H1 (cell line): ENCODE results near the gene MAGEA9B. TPM values are rescaled to one million over a fixed set of nuclear protein-coding genes. Genes with fewer than 3 reads are reported as not detected.

Experiments
- CTCF ChIA-PET: fragments of 300-600 bp; sonication (Branson Sonifier 250); formaldehyde crosslinking; loops from one replicate; lab custom pipeline; 2021; ENCODE audit not compliant: partially characterized antibody; lab: Charles Lee
- POLR2A ChIA-PET: fragments of 300-600 bp; sonication (Branson Sonifier 250); formaldehyde crosslinking; loops from one replicate; lab custom pipeline; 2021; ENCODE audit warnings: inconsistent platforms; ENCODE audit not compliant: partially characterized antibody; lab: Charles Lee
- DNase-seq, 2 experiments: peaks; one replicate each; pipeline versions ENCODE4 v3.0.0 to v3.0.0-alpha.2; 2010 to 2022; ENCODE audit warnings: low spot score in 2 of 2, low read depth in 1 of 2, mixed read lengths in 1 of 2
- FAIRE-seq: peaks from 2 replicates; lab custom pipeline; 2011; peaks lifted over from hg19 to GRCh38; lab: Jason Lieb, UNC
- H2AFZ ChIP-seq: 2 replicates; pipeline ENCODE4 v1.8.1; 2012; ENCODE audit warnings: low read length, inconsistent platforms
- H2AK5ac ChIP-seq: 2 replicates; pipeline ENCODE4 v1.6.1; 2013; ENCODE audit warnings: low read depth, low read length
- H2BK120ac ChIP-seq: replicated peaks from 2 replicates; pipeline ENCODE3; 2013; ENCODE audit warnings: low read depth, low read length, inconsistent platforms
- H2BK12ac ChIP-seq: 2 replicates; pipeline ENCODE4 v1.6.1; 2013; ENCODE audit warnings: low read depth, low read length
- H2BK15ac ChIP-seq: 2 replicates; pipeline ENCODE4 v1.6.1; 2013; ENCODE audit warnings: low read length
- H2BK20ac ChIP-seq: 2 replicates; pipeline ENCODE4 v1.6.1; 2013; ENCODE audit warnings: low read length
- H2BK5ac ChIP-seq: 2 replicates; pipeline ENCODE4 v1.6.1; 2013; ENCODE audit warnings: low read depth, low read length
- H3K14ac ChIP-seq: 2 replicates; pipeline ENCODE4 v1.6.1; 2013; ENCODE audit warnings: inconsistent platforms; ENCODE audit not compliant: insufficient read length
- H3K18ac ChIP-seq: 2 replicates; pipeline ENCODE4 v1.6.1; 2013; ENCODE audit warnings: low read length; ENCODE audit errors: extremely low read depth
- H3K23ac ChIP-seq: 2 replicates; pipeline ENCODE4 v1.6.1; 2013; ENCODE audit warnings: inconsistent platforms; ENCODE audit not compliant: insufficient read length
- H3K23me2 ChIP-seq: 2 replicates; pipeline ENCODE4 v1.6.1; 2013; ENCODE audit warnings: low read depth, low read length
- H3K27ac ChIP-seq: 2 replicates; pipeline ENCODE4 v1.6.1; 2011; ENCODE audit warnings: low read depth, low read length, inconsistent platforms
- H3K27me3 ChIP-seq, 4 experiments: replicated peaks in 1 of 4; 1 replicate in 1 of 4; 2 replicates in 3 of 4; pipeline versions ENCODE4 v1.6.1 to v1.8.1; 2011 to 2013; ENCODE audit warnings: low read length in 3 of 4, mild to moderate bottlenecking in 3 of 4, inconsistent platforms in 2 of 4, mixed read lengths in 2 of 4, moderate library complexity in 1 of 4; ENCODE audit not compliant: control insufficient read depth in 3 of 4, insufficient read depth in 3 of 4; ENCODE audit errors: extremely low read depth in 1 of 4
- H3K36me3 ChIP-seq, 4 experiments: 2 replicates each; pipeline versions ENCODE4 v1.6.1 to v1.8.1; 2011 to 2013; ENCODE audit warnings: mild to moderate bottlenecking in 4 of 4, low read length in 3 of 4, moderate library complexity in 2 of 4, control low read depth in 1 of 4, inconsistent platforms in 1 of 4; ENCODE audit not compliant: insufficient read depth in 4 of 4, control insufficient read depth in 2 of 4
- H3K4ac ChIP-seq: replicated peaks from 2 replicates; pipeline ENCODE3; 2013; ENCODE audit warnings: low read length, low read depth, mixed read lengths, inconsistent platforms; ENCODE audit not compliant: insufficient read length
- H3K4me1 ChIP-seq, 4 experiments: replicated peaks in 1 of 4; 1 replicate in 1 of 4; 2 replicates in 3 of 4; pipeline versions ENCODE4 v1.6.1 to v1.8.1; 2011 to 2013; ENCODE audit warnings: low read length in 3 of 4, inconsistent platforms in 2 of 4, mixed read lengths in 1 of 4; ENCODE audit not compliant: insufficient read depth in 4 of 4, control insufficient read depth in 3 of 4
- H3K4me2 ChIP-seq, 2 experiments: 2 replicates each; pipeline versions ENCODE4 v1.6.1 to v1.8.1; 2011 to 2013; ENCODE audit warnings: low read depth in 2 of 2, low read length in 2 of 2, control low read depth in 1 of 2, inconsistent platforms in 1 of 2, mild to moderate bottlenecking in 1 of 2; ENCODE audit not compliant: insufficient read depth in 1 of 2
- H3K4me3 ChIP-seq, 4 experiments: fragments of 200-600, 300-600 bp in 1 of 4; sonication (generic), shearing (Covaris generic), sonication (Bioruptor Twin) in 1 of 4; 2 replicates each; pipeline versions ENCODE4 v1.5.1 to v1.8.1; 2011 to 2016; ENCODE audit warnings: low read length in 4 of 4, low read depth in 3 of 4, control low read depth in 2 of 4, inconsistent platforms in 2 of 4, mild to moderate bottlenecking in 2 of 4, mixed read lengths in 1 of 4, moderate library complexity in 1 of 4; ENCODE audit not compliant: insufficient read depth in 2 of 4; ENCODE audit errors: extremely low read depth in 1 of 4
- H3K56ac ChIP-seq: replicated peaks from 2 replicates; pipeline ENCODE3; 2013; ENCODE audit warnings: low read depth, mild to moderate bottlenecking, mixed read lengths, low read length, inconsistent platforms; ENCODE audit not compliant: insufficient read length
- H3K79me1 ChIP-seq: 2 replicates; pipeline ENCODE4 v1.6.1; 2013; ENCODE audit warnings: low read depth, low read length, control low read depth
- H3K79me2 ChIP-seq, 2 experiments: 2 replicates each; pipeline versions ENCODE4 v1.6.1 to v1.8.1; 2012 to 2013; ENCODE audit warnings: low read length in 2 of 2, mild to moderate bottlenecking in 2 of 2, inconsistent platforms in 1 of 2; ENCODE audit not compliant: insufficient read depth in 2 of 2, control insufficient read depth in 1 of 2
- H3K9ac ChIP-seq, 4 experiments: replicated peaks in 1 of 4; 1 replicate in 1 of 4; 2 replicates in 3 of 4; pipeline versions ENCODE4 v1.6.1 to v1.8.1; 2011 to 2013; ENCODE audit warnings: low read depth in 3 of 4, low read length in 3 of 4, control low read depth in 2 of 4, mild to moderate bottlenecking in 2 of 4, moderate library complexity in 2 of 4, inconsistent platforms in 1 of 4; ENCODE audit errors: extremely low read depth in 1 of 4
- H3K9me3 ChIP-seq, 2 experiments: 2 replicates each; pipeline versions ENCODE4 v1.6.1 to v1.8.1; 2012 to 2013; ENCODE audit warnings: mild to moderate bottlenecking in 2 of 2, moderate library complexity in 2 of 2, control low read depth in 1 of 2, inconsistent platforms in 1 of 2, low read depth in 1 of 2, low read length in 1 of 2, mixed read lengths in 1 of 2; ENCODE audit not compliant: insufficient read depth in 2 of 2
- H4K20me1 ChIP-seq, 2 experiments: replicated peaks in 1 of 2; 2 replicates each; pipeline versions ENCODE3 to v1.8.1; 2011 to 2013; ENCODE audit warnings: inconsistent platforms in 2 of 2, low read length in 2 of 2, mild to moderate bottlenecking in 1 of 2; ENCODE audit not compliant: insufficient read depth in 2 of 2, control insufficient read depth in 1 of 2
- H4K5ac ChIP-seq: 2 replicates; pipeline ENCODE4 v1.6.1; 2013; ENCODE audit warnings: low read length, low read depth, mixed read lengths, inconsistent platforms; ENCODE audit not compliant: insufficient read length
- H4K8ac ChIP-seq: 2 replicates; pipeline ENCODE4 v1.8.0; 2013; ENCODE audit warnings: mild to moderate bottlenecking, moderate library complexity, low read length, inconsistent platforms; ENCODE audit not compliant: insufficient read depth; ENCODE audit errors: extremely low read depth
- H4K91ac ChIP-seq: replicated peaks from 2 replicates; pipeline ENCODE3; 2013; ENCODE audit warnings: low read length, mixed read lengths, inconsistent platforms; ENCODE audit not compliant: insufficient read length
- BCL11A ChIP-seq, 2 experiments: IDR thresholded peaks; one replicate each; pipeline ENCODE4 v1.6.1; 2011; ENCODE audit warnings: low read depth in 2 of 2, low read length in 2 of 2, mild to moderate bottlenecking in 2 of 2
- SIN3A ChIP-seq, 2 experiments: IDR thresholded peaks in 1 of 2; conservative IDR thresholded peaks in 1 of 2; 2 replicates each; pipeline ENCODE4 v1.6.1; 2011 to 2012; ENCODE audit warnings: low read length in 2 of 2, improper control_type of control experiment in 1 of 2, low read depth in 1 of 2, mild to moderate bottlenecking in 1 of 2
- SP4 ChIP-seq: IDR thresholded peaks from 2 replicates; pipeline ENCODE4 v1.6.1; 2012; ENCODE audit warnings: low read length, inconsistent platforms
- SUZ12 ChIP-seq: fragments of 200-600 bp; sonication (generic); IDR thresholded peaks from 2 replicates; pipeline ENCODE4 v1.6.1; 2012; ENCODE audit warnings: mild to moderate bottlenecking, inconsistent platforms, low read length, moderate library complexity, mixed read lengths
- TAF1 ChIP-seq: IDR thresholded peaks from 2 replicates; pipeline ENCODE4 v1.6.1; 2011; ENCODE audit warnings: mild to moderate bottlenecking, low read depth, low read length
- WGBS, 2 experiments: shearing (Covaris generic) in 1 of 2; methylation state at CpG; one replicate each; pipeline versions ENCODE4 v1.1.6 to v1.1.7; 2013 to 2015; ENCODE audit warnings: low lambda C conversion rate in 2 of 2, mixed read lengths in 2 of 2, inconsistent platforms in 1 of 2, low coverage in 1 of 2, missing lambda C conversion rate in 1 of 2; ENCODE audit not compliant: insufficient replicate concordance in 2 of 2, insufficient coverage in 1 of 2, insufficient read length in 1 of 2; ENCODE audit errors: extremely low coverage in 1 of 2, missing lambda C conversion rate in 1 of 2; 5-methylcytosine and 5-hydroxymethylcytosine counted together
- polyA plus RNA-seq, 7 experiments: library from polyadenylated mRNA; depleted of rRNA in 3 of 7; stranded (reverse) in 5 of 7; unstranded in 2 of 7; fragments of >200 nt in 5 of 7; fragments of 200-250 nt in 2 of 7; gene quantifications; 1 replicate in 5 of 7; 2 replicates in 1 of 7; 4 replicates in 1 of 7; pipeline versions ENCODE4 v1.2.1 to v1.2.3, GENCODE V29; 2011 to 2013; ENCODE audit warnings: missing spikeins in 2 of 7, mixed read lengths in 2 of 7
- total RNA-seq: library from RNA; stranded (reverse); fragmentation: NEBNext Ultra II Directional; extraction: Animal tissue kit (Norgen Biotek cat#: 25700); gene quantifications from 2 replicates; pipeline ENCODE4 v1.2.1, GENCODE V29; 2021
- TF ChIP-seq, protein P1 (sequence below): IDR thresholded peaks from 2 replicates; pipeline ENCODE4 v1.6.1; 2011; ENCODE audit warnings: low read length, improper control_type of control experiment
- TF ChIP-seq, protein P2 (sequence below): IDR thresholded peaks from 2 replicates; pipeline ENCODE4 v1.6.1; 2012; ENCODE audit warnings: low read length, inconsistent platforms

MAGEA9B gene
- total and polyA plus RNA-seq, 2 of the 8 experiments (the other 6 are each of a cell fraction or from before 2014, with no cell fraction given) = 0.06 TPM; not detected in 1

GRCh38 chrX:149563359-149563758 is 23.9 kb downstream of the MAGEA9B start:
- Histone ChIP-seq H2BK120ac (no peak overlapping the region), H2AFZ (no peak overlapping the region), H2AK5ac (no peak overlapping the region), H3K23me2 (no peaks in the 10 kb centered on the region), H3K4me1 (no peaks in the 10 kb centered on the region), H3K9me3 (no peaks in the 10 kb centered on the region), H3K4ac (no peak overlapping the region), H3K27me3 (no peaks in the 10 kb centered on the region), H2BK12ac (0 out of 2 replicates have a peak overlapping the region, but pooled peaks have one; percentile 17), H3K4me2 (no peak overlapping the region), H3K14ac (no peak overlapping the region), H3K27ac (no peak overlapping the region; the same call in 1 of the 2 replicates), H4K20me1 (no peaks in the 10 kb centered on the region), H2BK5ac (no peak overlapping the region), H3K56ac (no peak overlapping the region), H3K23ac (no peak overlapping the region), H4K8ac (no peak overlapping the region), H4K91ac (peak overlapping the region; percentile 25), H3K79me2 (no peaks in the 10 kb centered on the region), H3K18ac (no peak overlapping the region), H2BK15ac (no peak overlapping the region; the same call in 1 of the 2 replicates), H4K5ac (no peak overlapping the region), H3K79me1 (no peaks in the 10 kb centered on the region), H3K36me3 (no peaks in the 10 kb centered on the region), H3K9ac (no peak overlapping the region), H2BK20ac (no peak overlapping the region), H3K4me3 (no peak overlapping the region)
- TF ChIP-seq, protein P1, sequence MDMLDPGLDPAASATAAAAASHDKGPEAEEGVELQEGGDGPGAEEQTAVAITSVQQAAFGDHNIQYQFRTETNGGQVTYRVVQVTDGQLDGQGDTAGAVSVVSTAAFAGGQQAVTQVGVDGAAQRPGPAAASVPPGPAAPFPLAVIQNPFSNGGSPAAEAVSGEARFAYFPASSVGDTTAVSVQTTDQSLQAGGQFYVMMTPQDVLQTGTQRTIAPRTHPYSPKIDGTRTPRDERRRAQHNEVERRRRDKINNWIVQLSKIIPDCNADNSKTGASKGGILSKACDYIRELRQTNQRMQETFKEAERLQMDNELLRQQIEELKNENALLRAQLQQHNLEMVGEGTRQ = no peak
- TF ChIP-seq SIN3A (conservative IDR thresholded peaks at IDR 0.05 in 1 of 2, IDR thresholded peaks at IDR 0.05 in 1 of 2; ENCODE audit: low read depth in 1 of 2, low read length in 2 of 2) (no peak), SUZ12 (no peak), TAF1 (no peak), SP4 (no peak), BCL11A (IDR thresholded peaks at IDR 0.05; ENCODE audit: low read depth in 2 of 2, low read length in 2 of 2) (no peak)
- TF ChIP-seq, protein P2, sequence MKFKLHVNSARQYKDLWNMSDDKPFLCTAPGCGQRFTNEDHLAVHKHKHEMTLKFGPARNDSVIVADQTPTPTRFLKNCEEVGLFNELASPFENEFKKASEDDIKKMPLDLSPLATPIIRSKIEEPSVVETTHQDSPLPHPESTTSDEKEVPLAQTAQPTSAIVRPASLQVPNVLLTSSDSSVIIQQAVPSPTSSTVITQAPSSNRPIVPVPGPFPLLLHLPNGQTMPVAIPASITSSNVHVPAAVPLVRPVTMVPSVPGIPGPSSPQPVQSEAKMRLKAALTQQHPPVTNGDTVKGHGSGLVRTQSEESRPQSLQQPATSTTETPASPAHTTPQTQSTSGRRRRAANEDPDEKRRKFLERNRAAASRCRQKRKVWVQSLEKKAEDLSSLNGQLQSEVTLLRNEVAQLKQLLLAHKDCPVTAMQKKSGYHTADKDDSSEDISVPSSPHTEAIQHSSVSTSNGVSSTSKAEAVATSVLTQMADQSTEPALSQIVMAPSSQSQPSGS = no peak
- POLR2A ChIA-PET = no interaction called here
- CTCF ChIA-PET = no interaction called here
- WGBS, 2 experiments = 98% methylated on average over 4 of the region's 4 CpGs; no CpG with 5 or more reads in 1 of the 2 experiments
- FAIRE-seq (no peak), DNase-seq (no peak)
